HUES6 (cell line): Measurements from ENCODE around the gene ADCY6.

Experiments used
- H3K27ac ChIP-seq: 2 replicates; pipeline ENCODE4 v1.7.0; 2013; ENCODE audit warnings: low read depth, mild to moderate bottlenecking, low read length, inconsistent platforms
- H3K27me3 ChIP-seq: 2 replicates; pipeline ENCODE4 v1.6.1; 2013; ENCODE audit warnings: low read length; ENCODE audit not compliant: control insufficient read depth, insufficient read depth
- H3K36me3 ChIP-seq: 2 replicates; pipeline ENCODE4 v1.6.1; 2013; ENCODE audit warnings: low read length; ENCODE audit not compliant: control insufficient read depth, insufficient read depth
- H3K4me1 ChIP-seq: 2 replicates; pipeline ENCODE4 v1.6.1; 2013; ENCODE audit warnings: low read length; ENCODE audit not compliant: control insufficient read depth, insufficient read depth
- H3K4me3 ChIP-seq: 2 replicates; pipeline ENCODE4 v1.5.1; 2013; ENCODE audit warnings: low read depth, low read length
- H3K9ac ChIP-seq: one replicate; pipeline ENCODE4 v1.6.1; 2013; ENCODE audit warnings: mild to moderate bottlenecking, low read length
- H3K9me3 ChIP-seq: 2 replicates; pipeline ENCODE4 v1.6.1; 2013; ENCODE audit warnings: low read depth, low read length; ENCODE audit not compliant: control insufficient read depth, insufficient read depth

ADCY6 gene

GRCh38 chr12:48781750-48782456, 7.0 kb downstream of the ADCY6 start:
- H3K27me3 ChIP-seq = no peaks in the 10 kb centered on the region
- H3K9ac ChIP-seq = no peak overlapping the region
- H3K9me3 ChIP-seq = no peaks in the 10 kb centered on the region
- peaks cover 29% of the 10 kb centered on the region for H3K4me1 ChIP-seq
- H3K4me3 ChIP-seq = no peak overlapping the region
- H3K27ac ChIP-seq = no peak overlapping the region
- H3K36me3 ChIP-seq = no peaks in the 10 kb centered on the region

GRCh38 chr12:48780381-48781025, 8.4 kb downstream of the ADCY6 start:
- no peak overlapping the region for H3K9ac ChIP-seq
- H3K9me3 ChIP-seq = no peaks in the 10 kb centered on the region
- H3K27ac ChIP-seq = no peak overlapping the region
- no peak overlapping the region for H3K4me3 ChIP-seq
- peaks cover 6% of the 10 kb centered on the region; the same call in 1 of the 2 replicates for H3K36me3 ChIP-seq
- no peaks in the 10 kb centered on the region for H3K27me3 ChIP-seq
- peaks cover 29% of the 10 kb centered on the region for H3K4me1 ChIP-seq

GRCh38 chr12:48779869-48780268, 9.0 kb downstream of the ADCY6 start:
- no peaks in the 10 kb centered on the region for H3K27me3 ChIP-seq
- H3K9ac ChIP-seq = no peak overlapping the region
- H3K36me3 ChIP-seq = peaks cover 13% of the 10 kb centered on the region
- H3K4me3 ChIP-seq = no peak overlapping the region
- H3K4me1 ChIP-seq = peaks cover 29% of the 10 kb centered on the region
- no peaks in the 10 kb centered on the region for H3K9me3 ChIP-seq
- no peak overlapping the region for H3K27ac ChIP-seq

- no peak overlapping the region for H3K27ac ChIP-seq
- H3K27me3 ChIP-seq = no peaks in the 10 kb centered on the region
- no peaks in the 10 kb centered on the region for H3K9me3 ChIP-seq
- no peak overlapping the region for H3K9ac ChIP-seq
- no peak overlapping the region for H3K4me3 ChIP-seq
- H3K36me3 ChIP-seq = peaks cover 34% of the 10 kb centered on the region
- peaks cover 28% of the 10 kb centered on the region for H3K4me1 ChIP-seq
These were observed 11.1 kb downstream of the ADCY6 start for GRCh38 chr12:48777501-48778400.

GRCh38 chr12:48776956-48777355, 11.9 kb downstream of the ADCY6 start:
- Histone ChIP-seq H3K4me3 (no peak overlapping the region), H3K9ac (no peak overlapping the region), H3K27ac (no peak overlapping the region), H3K4me1 (peaks cover 27% of the 10 kb centered on the region), H3K27me3 (no peaks in the 10 kb centered on the region), H3K36me3 (peaks cover 42% of the 10 kb centered on the region), H3K9me3 (no peaks in the 10 kb centered on the region)

- Histone ChIP-seq H3K27ac (no peak overlapping the region), H3K9ac (no peak overlapping the region), H3K9me3 (no peaks in the 10 kb centered on the region), H3K4me1 (peaks cover 24% of the 10 kb centered on the region), H3K4me3 (no peak overlapping the region), H3K27me3 (no peaks in the 10 kb centered on the region), H3K36me3 (peaks cover 50% of the 10 kb centered on the region)
These were observed 12.8 kb downstream of the ADCY6 start for GRCh38 chr12:48775991-48776649.

GRCh38 chr12:48775299-48775698, 13.6 kb downstream of the ADCY6 start:
- Histone ChIP-seq H3K27me3 (no peaks in the 10 kb centered on the region), H3K9me3 (no peaks in the 10 kb centered on the region), H3K27ac (no peak overlapping the region), H3K9ac (no peak overlapping the region), H3K4me1 (peaks cover 23% of the 10 kb centered on the region), H3K36me3 (peaks cover 58% of the 10 kb centered on the region), H3K4me3 (no peak overlapping the region)

GRCh38 chr12:48774516-48774915, 14.4 kb downstream of the ADCY6 start:
- H3K36me3 ChIP-seq = peaks cover 60% of the 10 kb centered on the region
- no peaks in the 10 kb centered on the region for H3K27me3 ChIP-seq
- H3K9ac ChIP-seq = no peak overlapping the region
- H3K4me3 ChIP-seq = no peak overlapping the region
- H3K4me1 ChIP-seq = peaks cover 18% of the 10 kb centered on the region
- H3K27ac ChIP-seq = no peak overlapping the region
- no peaks in the 10 kb centered on the region for H3K9me3 ChIP-seq

GRCh38 chr12:48773686-48774085, 15.2 kb downstream of the ADCY6 start:
- Histone ChIP-seq H3K27me3 (no peaks in the 10 kb centered on the region), H3K4me1 (peaks cover 19% of the 10 kb centered on the region), H3K9me3 (no peaks in the 10 kb centered on the region), H3K27ac (no peak overlapping the region), H3K9ac (no peak overlapping the region), H3K36me3 (peaks cover 60% of the 10 kb centered on the region), H3K4me3 (no peak overlapping the region)

GRCh38 chr12:48771588-48772112, 17.2 kb downstream of the ADCY6 start:
- Histone ChIP-seq H3K36me3 (peaks cover 62% of the 10 kb centered on the region), H3K9me3 (no peaks in the 10 kb centered on the region), H3K4me3 (no peak overlapping the region), H3K27ac (no peak overlapping the region), H3K27me3 (no peaks in the 10 kb centered on the region), H3K9ac (no peak overlapping the region), H3K4me1 (peaks cover 17% of the 10 kb centered on the region)
